Measurements from ENCODE around the gene ADAM10. TPM values are rescaled to one million over a fixed set of nuclear protein-coding genes. Genes with fewer than 3 reads are reported as not detected.

Gene ADAM10
- total RNA-seq, 4 donors from 2014 or later, result 20.1 to 42.5 (median 33.4) TPM

DNA sequence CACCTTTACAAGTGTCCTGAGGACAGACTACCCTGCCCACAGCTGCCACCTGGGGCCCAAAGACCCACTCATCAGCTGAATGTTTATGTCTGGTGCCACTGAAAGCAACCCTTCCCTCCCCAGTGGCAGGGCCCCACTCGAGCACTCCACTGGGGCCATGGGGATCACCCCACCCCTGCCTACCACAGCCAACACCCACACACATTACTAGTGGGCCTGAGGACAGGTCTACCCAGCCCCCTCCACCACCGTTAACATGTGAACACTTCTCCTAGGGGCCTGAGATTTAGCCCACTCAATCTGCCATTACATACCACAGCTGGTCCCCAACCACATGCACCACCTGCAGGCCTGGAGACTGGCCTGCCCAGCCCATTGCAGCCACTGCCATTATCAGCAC, 52.3 kb downstream of the ADAM10 start:
- H3K27ac ChIP-seq, result no peak overlapping the region
- no peaks in the 10 kb centered on the region for H3K9me3 ChIP-seq
- no peaks in the 10 kb centered on the region for H3K36me3 ChIP-seq
- no peaks in the 10 kb centered on the region for H3K27me3 ChIP-seq
- TF ChIP-seq, protein P1, sequence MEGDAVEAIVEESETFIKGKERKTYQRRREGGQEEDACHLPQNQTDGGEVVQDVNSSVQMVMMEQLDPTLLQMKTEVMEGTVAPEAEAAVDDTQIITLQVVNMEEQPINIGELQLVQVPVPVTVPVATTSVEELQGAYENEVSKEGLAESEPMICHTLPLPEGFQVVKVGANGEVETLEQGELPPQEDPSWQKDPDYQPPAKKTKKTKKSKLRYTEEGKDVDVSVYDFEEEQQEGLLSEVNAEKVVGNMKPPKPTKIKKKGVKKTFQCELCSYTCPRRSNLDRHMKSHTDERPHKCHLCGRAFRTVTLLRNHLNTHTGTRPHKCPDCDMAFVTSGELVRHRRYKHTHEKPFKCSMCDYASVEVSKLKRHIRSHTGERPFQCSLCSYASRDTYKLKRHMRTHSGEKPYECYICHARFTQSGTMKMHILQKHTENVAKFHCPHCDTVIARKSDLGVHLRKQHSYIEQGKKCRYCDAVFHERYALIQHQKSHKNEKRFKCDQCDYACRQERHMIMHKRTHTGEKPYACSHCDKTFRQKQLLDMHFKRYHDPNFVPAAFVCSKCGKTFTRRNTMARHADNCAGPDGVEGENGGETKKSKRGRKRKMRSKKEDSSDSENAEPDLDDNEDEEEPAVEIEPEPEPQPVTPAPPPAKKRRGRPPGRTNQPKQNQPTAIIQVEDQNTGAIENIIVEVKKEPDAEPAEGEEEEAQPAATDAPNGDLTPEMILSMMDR (IDR thresholded peaks at IDR 0.05 in 4 of 5, conservative IDR thresholded peaks at IDR 0.05 in 1 of 5), result no peak
- no peak for TF ChIP-seq POLR2A (IDR thresholded peaks at IDR 0.05)
- in situ Hi-C loops (cut with MboI; ENCODE audit: low sequenced_read_pairs in 4 of 4) (no loop called here), intact Hi-C loops (cut with DNase I; ENCODE audit: low total_unique reads) (no loop called here)
- H3K4me1 ChIP-seq, result peaks cover 13 to 21% of the 10 kb centered on the region in 2 donors
- no peak for DNase-seq
- H3K4me3 ChIP-seq, result no peak overlapping the region
- ATAC-seq, result no peak

DNA sequence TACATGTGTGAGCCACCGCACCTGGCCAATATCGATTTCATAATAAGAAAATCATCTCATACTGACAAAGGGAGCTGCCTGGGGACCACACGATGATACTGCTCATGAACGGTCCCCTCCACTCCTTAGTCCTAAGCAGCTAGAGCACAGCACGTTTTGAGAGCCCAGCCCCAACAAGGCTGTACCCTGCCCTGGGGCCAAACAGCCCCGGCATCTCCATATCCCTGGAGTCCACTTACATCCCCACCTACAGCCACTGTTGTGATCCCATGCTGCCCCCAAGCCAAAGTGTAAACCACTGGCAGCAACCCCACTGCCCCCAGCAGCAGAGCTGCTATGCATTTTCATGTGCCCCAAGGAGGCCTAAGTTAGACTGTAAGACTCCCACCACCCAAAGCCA, 52.8 kb downstream of the ADAM10 start:
- H3K4me3 ChIP-seq, result no peak overlapping the region
- no peaks in the 10 kb centered on the region for H3K9me3 ChIP-seq
- TF ChIP-seq, protein P1 (IDR thresholded peaks at IDR 0.05 in 4 of 5, conservative IDR thresholded peaks at IDR 0.05 in 1 of 5), result no peak
- TF ChIP-seq POLR2A (IDR thresholded peaks at IDR 0.05), result no peak
- in situ Hi-C loops (cut with MboI; ENCODE audit: low sequenced_read_pairs in 4 of 4) (no loop called here), intact Hi-C loops (cut with DNase I; ENCODE audit: low total_unique reads) (no loop called here)
- H3K27ac ChIP-seq, result no peak overlapping the region
- DNase-seq, result no peak
- no peaks in the 10 kb centered on the region for H3K36me3 ChIP-seq
- H3K27me3 ChIP-seq, result no peaks in the 10 kb centered on the region
- peaks cover 13 to 20% of the 10 kb centered on the region in 2 donors for H3K4me1 ChIP-seq
- no peak for ATAC-seq

DNA sequence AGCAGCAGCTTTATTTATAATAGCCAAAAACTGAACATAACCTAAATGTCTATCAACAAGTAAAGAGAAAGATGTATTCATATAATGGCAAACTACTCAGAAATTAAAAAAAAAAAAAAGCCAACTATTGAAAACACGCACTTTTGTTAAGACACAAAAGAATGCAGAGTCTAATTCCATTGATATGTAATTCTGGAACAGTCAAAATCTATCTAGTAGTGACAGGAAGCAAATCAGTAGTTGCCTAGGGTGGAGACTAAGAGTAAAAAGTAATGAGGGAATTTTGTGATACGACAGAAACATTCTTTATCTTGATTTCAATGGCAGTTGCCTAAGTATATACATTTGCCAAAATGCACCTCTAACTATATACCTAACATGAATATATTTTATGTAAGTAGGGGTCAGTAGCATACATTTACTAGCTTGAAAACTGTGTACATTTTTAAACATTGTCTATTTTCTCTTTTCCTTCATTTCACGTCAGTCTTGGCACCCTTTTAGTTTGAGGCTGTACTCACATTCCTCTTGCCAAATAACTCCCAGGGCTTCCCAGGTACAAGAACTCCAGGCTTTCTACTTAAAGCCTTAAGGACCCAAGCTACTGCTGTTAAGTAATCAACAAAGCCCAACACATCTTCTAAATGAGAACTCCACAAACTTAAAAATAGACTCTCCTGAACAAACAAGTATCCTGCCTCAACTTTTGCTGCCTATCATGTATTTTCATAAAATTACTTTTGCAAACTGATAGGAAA, 54.7 kb downstream of the ADAM10 start:
- intact Hi-C loops (cut with DNase I; ENCODE audit: low total_unique reads), result no loop called here
- no peak overlapping the region for H3K27ac ChIP-seq
- DNase-seq, result no peak
- peaks cover 13 to 18% of the 10 kb centered on the region in 2 donors for H3K4me1 ChIP-seq
- TF ChIP-seq POLR2A (IDR thresholded peaks at IDR 0.05), result no peak
- TF ChIP-seq, protein P1 (IDR thresholded peaks at IDR 0.05 in 4 of 5, conservative IDR thresholded peaks at IDR 0.05 in 1 of 5), result no peak
- H3K9me3 ChIP-seq, result no peaks in the 10 kb centered on the region
- H3K36me3 ChIP-seq, result no peaks in the 10 kb centered on the region
- in situ Hi-C loops (cut with MboI; ENCODE audit: low sequenced_read_pairs in 4 of 4), result no loop called here
- ATAC-seq, result no peak
- no peak overlapping the region for H3K4me3 ChIP-seq
- no peaks in the 10 kb centered on the region for H3K27me3 ChIP-seq

DNA sequence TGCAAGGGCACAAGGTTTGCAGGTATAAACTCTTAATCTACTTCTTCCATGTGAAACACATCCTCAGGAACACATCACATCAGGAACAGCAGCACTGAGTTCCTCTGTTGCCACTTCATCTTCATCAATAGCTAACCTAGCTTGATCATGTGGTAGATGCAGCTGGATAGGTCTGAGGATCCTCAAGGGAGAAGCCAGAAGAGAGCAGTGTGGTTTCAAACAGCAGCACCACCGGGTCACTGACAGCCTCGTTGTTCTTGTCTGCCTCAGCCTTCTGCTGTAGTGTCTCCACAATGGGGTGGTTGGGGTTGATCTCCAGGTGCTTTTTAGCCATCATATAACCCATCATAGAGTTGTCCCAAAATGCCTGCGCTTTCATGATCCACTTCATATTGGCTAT, 58.8 kb downstream of the ADAM10 start:
- Histone ChIP-seq H3K4me3 (no peak overlapping the region), H3K4me1 (peaks cover 13 to 19% of the 10 kb centered on the region in 2 donors), H3K9me3 (no peaks in the 10 kb centered on the region), H3K36me3 (no peaks in the 10 kb centered on the region), H3K27ac (no peak overlapping the region), H3K27me3 (no peaks in the 10 kb centered on the region)
- TF ChIP-seq, protein P1 (IDR thresholded peaks at IDR 0.05 in 4 of 5, conservative IDR thresholded peaks at IDR 0.05 in 1 of 5), result no peak
- TF ChIP-seq POLR2A (IDR thresholded peaks at IDR 0.05), result no peak
- ATAC-seq, result no peak
- intact Hi-C loops (cut with DNase I; ENCODE audit: low total_unique reads), result no loop called here
- in situ Hi-C loops (cut with MboI; ENCODE audit: low sequenced_read_pairs in 4 of 4), result no loop called here
- no peak for DNase-seq
